SW480 (cell line): ENCODE data around the gene KRT83.
"Not testable (repeated sequence)": the region's sequence is repeated elsewhere in the genome, so short reads cannot be mapped to it uniquely, and the experiment has no call there.

Experiments used
- DNase-seq: peaks from one replicate; pipeline ENCODE4 v3.0.0-alpha.2; 2016; ENCODE audit warnings: low spot score

The KRT83 gene

GRCh38 chr12:52308806-52309425 lies 12.3 kb downstream of the KRT83 start:
- no peak for DNase-seq

GRCh38 chr12:52307836-52308805 lies 13.1 kb downstream of the KRT83 start:
- peak; percentile 79 for DNase-seq

- no peak for DNase-seq
These were observed 14.5 kb downstream of the KRT83 start for GRCh38 chr12:52306731-52307130.

- peak; percentile 17 for DNase-seq
These were observed 15.1 kb downstream of the KRT83 start for GRCh38 chr12:52305921-52306705.

- DNase-seq: peak; percentile 20
These were observed 16.2 kb downstream of the KRT83 start for GRCh38 chr12:52304941-52305411.

GRCh38 chr12:52302242-52302914 lies 18.8 kb downstream of the KRT83 start:
- not testable (repeated sequence) for DNase-seq

- DNase-seq: not testable (repeated sequence)
These were observed 19.5 kb downstream of the KRT83 start for GRCh38 chr12:52301721-52302120.

GRCh38 chr12:52300796-52301691 lies 20.2 kb downstream of the KRT83 start:
- DNase-seq: no peak

- DNase-seq: no peak
These were observed 22.5 kb downstream of the KRT83 start for GRCh38 chr12:52298677-52299190.

GRCh38 chr12:52296572-52297215 lies 24.5 kb downstream of the KRT83 start:
- no peak for DNase-seq

GRCh38 chr12:52295663-52296062 lies 25.5 kb downstream of the KRT83 start:
- peak; percentile 68 for DNase-seq

- DNase-seq: no peak
These were observed 26.4 kb downstream of the KRT83 start for GRCh38 chr12:52294803-52295202.

GRCh38 chr12:52293926-52294325 lies 27.3 kb downstream of the KRT83 start:
- DNase-seq: no peak

GRCh38 chr12:52291267-52291935 lies 29.8 kb downstream of the KRT83 start, which contains the start of gene KRT81:
Gene KRT81, minus strand, starts transcription at chr12:52291534. Its CDS starts 69 bp downstream, at chr12:52291465.
- DNase-seq: no peak

GRCh38 chr12:52290483-52291134 lies 30.6 kb downstream of the KRT83 start:
- not testable (repeated sequence) for DNase-seq

GRCh38 chr12:52287816-52288805 lies 33.1 kb downstream of the KRT83 start:
- peak; percentile 39 for DNase-seq
